DOHH2 (cell line): ENCODE results near the gene AFAP1L1.

Experiments used
- H3F3A ChIP-seq: fragments of 200-600 bp; sonication (generic), shearing (Covaris generic); 2 replicates; pipeline ENCODE4 v1.6.0; 2016; ENCODE audit warnings: antibody characterized with exemption, mild to moderate bottlenecking; ENCODE audit not compliant: control insufficient read depth, insufficient read depth
- H3K27ac ChIP-seq: fragments of 200-600 bp; sonication (generic); 2 replicates; pipeline ENCODE4 v1.5.1; 2014; ENCODE audit warnings: low read depth, mild to moderate bottlenecking, low read length, moderate library complexity
- H3K27me3 ChIP-seq: fragments of 200-600 bp; sonication (generic); 2 replicates; pipeline ENCODE4 v1.6.1; 2014; ENCODE audit warnings: mild to moderate bottlenecking, low read length, mixed read lengths; ENCODE audit not compliant: control insufficient read depth
- H3K36me3 ChIP-seq: fragments of 200-600 bp; sonication (generic); 2 replicates; pipeline ENCODE4 v1.6.1; 2014; ENCODE audit warnings: mild to moderate bottlenecking, low read length, moderate library complexity, mixed read lengths; ENCODE audit not compliant: control insufficient read depth
- H3K4me1 ChIP-seq: fragments of 200-600 bp; sonication (generic); 2 replicates; pipeline ENCODE4 v1.6.1; 2014; ENCODE audit warnings: mild to moderate bottlenecking, low read length, mixed read lengths; ENCODE audit not compliant: control insufficient read depth
- H3K4me2 ChIP-seq: fragments of 200-600 bp; sonication (generic); 2 replicates; pipeline ENCODE4 v1.6.0; 2014; ENCODE audit warnings: mild to moderate bottlenecking, low read length, moderate library complexity
- H3K4me3 ChIP-seq: fragments of 200-600 bp; sonication (generic); 2 replicates; pipeline ENCODE4 v1.5.1; 2014; ENCODE audit warnings: mild to moderate bottlenecking, low read length, mixed read lengths
- H3K79me2 ChIP-seq: fragments of 200-600 bp; sonication (generic); 2 replicates; pipeline ENCODE4 v1.6.1; 2014; ENCODE audit warnings: mild to moderate bottlenecking, low read length, mixed read lengths; ENCODE audit not compliant: control insufficient read depth
- H3K9me2 ChIP-seq: fragments of 200-600 bp; sonication (generic); replicated peaks from 2 replicates; pipeline ENCODE4 v1.6.1; 2014; ENCODE audit warnings: mild to moderate bottlenecking, low read length, mixed read lengths; ENCODE audit not compliant: control insufficient read depth
- H3K9me3 ChIP-seq: fragments of 200-600 bp; sonication (generic); 2 replicates; pipeline ENCODE4 v1.6.1; 2014; ENCODE audit warnings: antibody characterized with exemption, low read length, mixed read lengths; ENCODE audit not compliant: control insufficient read depth, insufficient read depth
- H4K20me1 ChIP-seq: fragments of 200-600 bp; sonication (generic); 2 replicates; pipeline ENCODE4 v1.6.0; 2014; ENCODE audit warnings: low read depth, mild to moderate bottlenecking, antibody characterized with exemption, low read length, moderate library complexity; ENCODE audit not compliant: control insufficient read depth, insufficient read depth
- EZH2phosphoT487 ChIP-seq: fragments of 200-600 bp; sonication (generic); IDR thresholded peaks from 2 replicates; pipeline ENCODE4 v1.6.1; 2017; ENCODE audit warnings: borderline replicate concordance, mild to moderate bottlenecking, antibody characterized with exemption, low read length, moderate library complexity, mixed read lengths
- TF ChIP-seq, protein P1 (sequence below): fragments of 200-600 bp; sonication (generic); IDR thresholded peaks from one replicate; pipeline ENCODE4 v1.5.1; 2014; ENCODE audit warnings: antibody characterized with exemption, mild to moderate bottlenecking, low read depth, low read length; ENCODE audit not compliant: poor library complexity, severe bottlenecking

Gene AFAP1L1

DNA sequence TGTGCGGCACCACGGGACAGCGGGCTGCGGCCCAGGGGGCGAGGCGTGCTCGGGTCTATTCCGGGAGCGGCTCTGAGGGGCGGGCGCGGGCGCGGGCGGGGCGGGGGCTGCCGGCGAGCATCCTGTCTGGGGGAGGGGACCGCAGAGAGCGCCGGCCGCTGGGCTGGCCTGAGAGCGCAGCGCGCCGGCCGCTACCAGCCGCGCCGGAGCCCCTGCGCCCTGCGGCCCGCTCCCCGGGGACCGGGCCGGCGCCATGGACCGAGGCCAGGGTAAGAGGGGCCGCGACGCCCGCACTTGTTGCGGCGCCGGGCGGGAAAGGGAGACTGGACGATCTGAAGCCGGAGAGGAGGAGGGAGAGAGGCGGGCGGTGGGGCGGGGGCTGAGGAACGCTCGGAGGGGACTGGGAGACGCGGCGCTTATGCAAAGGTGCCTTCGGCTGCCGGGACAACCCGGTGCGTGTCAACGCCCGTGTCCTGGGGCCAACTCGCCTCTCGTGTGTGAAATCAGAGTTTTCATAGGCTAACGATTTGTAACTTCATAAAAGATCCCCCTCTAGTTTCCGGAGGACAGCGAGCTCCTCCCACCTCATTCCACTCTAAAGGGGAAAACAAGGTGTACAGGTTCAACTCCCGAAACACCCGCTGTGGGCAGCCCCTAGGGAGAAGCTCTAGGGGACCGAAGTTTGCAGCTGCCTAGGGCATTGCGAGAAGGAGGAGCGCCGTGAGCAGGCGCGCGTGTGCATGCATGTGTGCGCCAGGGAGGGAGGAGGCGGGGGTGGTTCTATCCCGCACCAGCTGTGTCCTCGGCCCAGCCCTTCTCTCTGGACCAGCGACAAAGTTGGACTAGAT is at the start of gene AFAP1L1:
TSS of gene AFAP1L1 (plus strand) at position 144 of the 848 bp plus-strand sequence. CDS start at position 254, 110 bp downstream.
- no peak within 1 kb of the TSS for H3K4me2 ChIP-seq
- H3K79me2 ChIP-seq = no peaks in the 10 kb centered on the region
- H3K9me3 ChIP-seq = peaks cover 7% of the 10 kb centered on the region
- no peak for TF ChIP-seq EZH2phosphoT487
- TF ChIP-seq, protein P1, sequence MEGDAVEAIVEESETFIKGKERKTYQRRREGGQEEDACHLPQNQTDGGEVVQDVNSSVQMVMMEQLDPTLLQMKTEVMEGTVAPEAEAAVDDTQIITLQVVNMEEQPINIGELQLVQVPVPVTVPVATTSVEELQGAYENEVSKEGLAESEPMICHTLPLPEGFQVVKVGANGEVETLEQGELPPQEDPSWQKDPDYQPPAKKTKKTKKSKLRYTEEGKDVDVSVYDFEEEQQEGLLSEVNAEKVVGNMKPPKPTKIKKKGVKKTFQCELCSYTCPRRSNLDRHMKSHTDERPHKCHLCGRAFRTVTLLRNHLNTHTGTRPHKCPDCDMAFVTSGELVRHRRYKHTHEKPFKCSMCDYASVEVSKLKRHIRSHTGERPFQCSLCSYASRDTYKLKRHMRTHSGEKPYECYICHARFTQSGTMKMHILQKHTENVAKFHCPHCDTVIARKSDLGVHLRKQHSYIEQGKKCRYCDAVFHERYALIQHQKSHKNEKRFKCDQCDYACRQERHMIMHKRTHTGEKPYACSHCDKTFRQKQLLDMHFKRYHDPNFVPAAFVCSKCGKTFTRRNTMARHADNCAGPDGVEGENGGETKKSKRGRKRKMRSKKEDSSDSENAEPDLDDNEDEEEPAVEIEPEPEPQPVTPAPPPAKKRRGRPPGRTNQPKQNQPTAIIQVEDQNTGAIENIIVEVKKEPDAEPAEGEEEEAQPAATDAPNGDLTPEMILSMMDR = no peak
- no peaks in the 10 kb centered on the region for H3K36me3 ChIP-seq
- no peak within 1 kb of the TSS for H3K27ac ChIP-seq
- no peak within 1 kb of the TSS for H3K4me3 ChIP-seq
- no peaks in the 10 kb centered on the region for H3K9me2 ChIP-seq
- no peaks in the 10 kb centered on the region for H4K20me1 ChIP-seq
- no peaks in the 10 kb centered on the region for H3K4me1 ChIP-seq
- no peaks in the 10 kb centered on the region for H3F3A ChIP-seq
- peaks cover 15% of the 10 kb centered on the region for H3K27me3 ChIP-seq

DNA sequence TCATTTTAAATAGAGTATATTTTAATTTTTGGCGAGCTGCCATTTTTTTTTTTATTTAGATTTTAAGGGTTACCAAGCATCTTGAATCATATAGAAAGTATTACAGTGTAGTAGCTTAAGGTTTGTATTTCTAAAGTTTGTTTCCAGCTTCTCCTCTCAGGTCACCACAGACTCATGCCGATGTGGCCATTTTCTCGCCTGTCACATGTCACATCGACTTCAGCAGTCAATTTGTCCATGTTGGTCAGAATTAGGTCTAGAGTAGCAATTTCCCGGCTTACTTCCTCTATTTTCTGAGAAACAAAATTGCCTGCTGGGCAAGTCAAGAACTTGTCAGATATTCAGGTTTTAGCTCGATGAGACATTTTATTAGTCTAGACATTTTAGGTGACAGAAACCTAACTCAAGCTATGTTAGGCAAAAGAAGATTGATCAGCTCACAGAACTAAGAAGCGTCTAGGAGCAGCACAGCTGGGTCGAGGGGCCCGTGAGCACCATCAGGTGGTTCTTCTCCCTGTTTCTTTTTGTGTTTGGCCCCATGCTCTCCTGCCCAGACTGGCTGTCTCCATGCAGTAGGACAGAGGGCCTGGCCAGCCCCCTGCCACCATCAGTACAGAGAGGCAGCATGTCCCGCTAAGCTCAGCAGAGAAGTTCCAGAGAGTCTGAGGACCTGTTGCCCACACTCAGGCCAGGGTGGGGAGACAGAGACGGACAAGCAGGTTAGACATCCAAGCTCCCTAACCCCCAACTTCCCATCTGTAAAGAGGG is 48.4 kb upstream of the AFAP1L1 start:
- Histone ChIP-seq H3K4me3 (no peak overlapping the region), H3K79me2 (no peaks in the 10 kb centered on the region), H3K4me2 (no peak overlapping the region), H3K27me3 (peaks cover 11% of the 10 kb centered on the region), H3K27ac (no peak overlapping the region), H3K9me3 (no peaks in the 10 kb centered on the region), H3K9me2 (no peaks in the 10 kb centered on the region), H3K4me1 (peaks cover 10% of the 10 kb centered on the region), H3F3A (no peaks in the 10 kb centered on the region), H4K20me1 (no peaks in the 10 kb centered on the region), H3K36me3 (no peaks in the 10 kb centered on the region)
- TF ChIP-seq, protein P1 = no peak
- no peak for TF ChIP-seq EZH2phosphoT487

DNA sequence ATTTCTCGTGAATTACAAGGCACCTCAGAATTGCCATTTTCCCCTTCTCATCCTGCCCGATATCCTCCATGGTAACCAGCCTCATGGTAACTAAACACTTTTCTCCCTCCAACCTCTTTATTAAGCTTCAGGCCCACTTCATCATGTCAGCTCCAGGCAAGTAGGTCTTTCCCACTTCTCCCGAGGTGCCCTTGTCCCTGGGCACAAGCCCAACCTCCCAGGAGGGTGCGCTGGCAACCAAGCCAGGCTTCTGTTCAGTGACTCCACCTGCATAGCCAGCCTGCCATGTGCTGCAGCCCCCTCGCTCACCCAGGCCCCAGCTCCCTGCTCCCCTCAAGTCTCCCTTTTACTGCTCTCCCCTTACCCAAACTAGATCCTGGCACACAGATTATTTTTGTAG is 47.4 kb upstream of the AFAP1L1 start:
- H3K4me1 ChIP-seq = peaks cover 10% of the 10 kb centered on the region
- no peak overlapping the region for H3K27ac ChIP-seq
- no peaks in the 10 kb centered on the region for H3K9me3 ChIP-seq
- H3K27me3 ChIP-seq = peaks cover 20% of the 10 kb centered on the region
- H3K9me2 ChIP-seq = no peaks in the 10 kb centered on the region
- no peaks in the 10 kb centered on the region for H4K20me1 ChIP-seq
- H3F3A ChIP-seq = no peaks in the 10 kb centered on the region
- no peaks in the 10 kb centered on the region for H3K36me3 ChIP-seq
- no peaks in the 10 kb centered on the region for H3K79me2 ChIP-seq
- H3K4me3 ChIP-seq = no peak overlapping the region
- TF ChIP-seq EZH2phosphoT487 = no peak
- TF ChIP-seq, protein P1 = no peak
- H3K4me2 ChIP-seq = no peak overlapping the region
